Endothelial cell of umbilical vein (primary cell): ENCODE measurements around the gene KCNMA1. TPM values are rescaled to one million over a fixed set of nuclear protein-coding genes. Genes with fewer than 3 reads are reported as not detected.

ENCODE experiments used
- BruUV-seq: library from RNA; stranded (reverse); fragments of 400-500 nt; replicated peaks from 2 replicates; lab custom pipeline; 2021; lab: Mats Ljungman, UMichigan
- CTCF ChIA-PET: fragments of 300-600, 350-600 bp; sonication (Branson Sonifier 250); formaldehyde crosslinking; loops from one replicate; lab custom pipeline; 2021; ENCODE audit warnings: antibody characterized with exemption, inconsistent platforms; lab: Charles Lee
- POLR2A ChIA-PET: fragments of 300-600, 350-600 bp; sonication (Branson Sonifier 250); formaldehyde crosslinking; loops from one replicate; lab custom pipeline; 2021; ENCODE audit warnings: antibody characterized with exemption, inconsistent platforms; lab: Charles Lee
- DNase-seq: peaks from one replicate; pipeline ENCODE4 v3.0.0-alpha.2; 2011; ENCODE audit warnings: low read depth, low spot score
- FAIRE-seq: peaks from 2 replicates; lab custom pipeline; 2011; peaks lifted over from hg19 to GRCh38; lab: Jason Lieb, UNC
- H2AFZ ChIP-seq: 2 replicates; pipeline ENCODE4 v1.6.0; 2012; ENCODE audit warnings: low read depth, low read length, control low read depth, inconsistent platforms
- H3K27ac ChIP-seq: 2 replicates; pipeline ENCODE4 v1.5.1; 2011; ENCODE audit warnings: low read depth, mild to moderate bottlenecking, control low read depth, low read length, moderate library complexity; ENCODE audit not compliant: insufficient read depth
- H3K27me3 ChIP-seq, 2 experiments: 2 replicates each; pipeline versions ENCODE4 v1.6.0 to v1.6.1; 2011; ENCODE audit warnings: low read length in 2 of 2, mixed read lengths in 1 of 2; ENCODE audit not compliant: control insufficient read depth in 2 of 2, insufficient read depth in 2 of 2
- H3K36me3 ChIP-seq, 2 experiments: 2 replicates in 1 of 2; 3 replicates in 1 of 2; pipeline ENCODE4 v1.5.1; 2011; ENCODE audit warnings: low read length in 2 of 2, mild to moderate bottlenecking in 1 of 2, moderate library complexity in 1 of 2; ENCODE audit not compliant: control insufficient read depth in 2 of 2, insufficient read depth in 2 of 2; ENCODE audit errors: extremely low read depth in 1 of 2
- H3K4me1 ChIP-seq: 3 replicates; pipeline ENCODE4 v1.5.1; 2011; ENCODE audit warnings: mild to moderate bottlenecking, low read length; ENCODE audit not compliant: control insufficient read depth, insufficient read depth; ENCODE audit errors: extremely low read depth
- H3K4me2 ChIP-seq: 2 replicates; pipeline ENCODE4 v1.6.1; 2011; ENCODE audit warnings: low read length, control low read depth, mixed read lengths; ENCODE audit not compliant: insufficient read depth
- H3K4me3 ChIP-seq, 3 experiments: fragments of 200-600 bp in 1 of 3; sonication (generic), shearing (Covaris generic) in 1 of 3; replicated peaks in 1 of 3; 2 replicates each; pipeline ENCODE4 v1.5.1; 2011 to 2016; ENCODE audit warnings: control low read depth in 3 of 3, low read length in 3 of 3, mild to moderate bottlenecking in 2 of 3, inconsistent platforms in 1 of 3, low read depth in 1 of 3, moderate library complexity in 1 of 3; ENCODE audit not compliant: insufficient read depth in 1 of 3
- H3K79me2 ChIP-seq: 2 replicates; pipeline ENCODE4 v1.6.0; 2012; ENCODE audit warnings: low read length, inconsistent platforms; ENCODE audit not compliant: control insufficient read depth, insufficient read depth
- H3K9ac ChIP-seq: replicated peaks from 2 replicates; pipeline ENCODE3; 2011; ENCODE audit warnings: low read length, control low read depth; ENCODE audit not compliant: insufficient read depth; ENCODE audit errors: extremely low read depth
- H3K9me1 ChIP-seq: replicated peaks from 3 replicates; pipeline ENCODE4 v1.6.0; 2011; ENCODE audit warnings: mild to moderate bottlenecking, low read length; ENCODE audit not compliant: control insufficient read depth, insufficient read depth; ENCODE audit errors: extremely low read depth
- H3K9me3 ChIP-seq: replicated peaks from 2 replicates; pipeline ENCODE4 v1.5.1; 2012; ENCODE audit warnings: low read length, inconsistent platforms; ENCODE audit not compliant: control insufficient read depth, insufficient read depth
- H4K20me1 ChIP-seq: replicated peaks from 2 replicates; pipeline ENCODE3; 2011; ENCODE audit warnings: mild to moderate bottlenecking, low read length; ENCODE audit not compliant: control insufficient read depth, insufficient read depth; ENCODE audit errors: extremely low read depth
- EZH2 ChIP-seq: IDR thresholded peaks from 2 replicates; pipeline ENCODE4 v1.6.1; 2012; ENCODE audit warnings: borderline replicate concordance, low read depth, mild to moderate bottlenecking, moderate library complexity, low read length, inconsistent platforms; ENCODE audit not compliant: severe bottlenecking
- FOS ChIP-seq: IDR thresholded peaks from 2 replicates; pipeline ENCODE4 v1.6.1; 2011; ENCODE audit warnings: mild to moderate bottlenecking, low read length, moderate library complexity, borderline replicate concordance; ENCODE audit not compliant: insufficient read depth
- GATA2 ChIP-seq: IDR thresholded peaks from 2 replicates; pipeline ENCODE4 v1.7.0; 2011; ENCODE audit warnings: low read depth, mild to moderate bottlenecking, moderate library complexity, mixed read lengths, low read length; ENCODE audit not compliant: insufficient read length, insufficient read depth
- JUN ChIP-seq: IDR thresholded peaks from 2 replicates; pipeline ENCODE4 v1.6.1; 2011; ENCODE audit warnings: borderline replicate concordance, low read depth; ENCODE audit not compliant: insufficient read length, insufficient read depth
- MYC ChIP-seq: IDR thresholded peaks from one replicate; pipeline ENCODE4 v1.6.1; 2011; ENCODE audit warnings: mild to moderate bottlenecking, low read depth, low read length
- POLR2A ChIP-seq: IDR thresholded peaks from 2 replicates; pipeline ENCODE4 v1.6.1; 2012; ENCODE audit warnings: low read depth, mild to moderate bottlenecking, control low read depth, low read length
- POLR2AphosphoS5 ChIP-seq: IDR thresholded peaks from 2 replicates; pipeline ENCODE4 v1.6.1; 2012; ENCODE audit warnings: low read depth, mild to moderate bottlenecking, control low read depth, low read length, moderate library complexity; ENCODE audit not compliant: insufficient read depth
- dilution Hi-C: fragments of 300-500 bp; cut with MboI; formaldehyde crosslinking; loops from one replicate; pipeline ENCODE4 v1.15.0; 2019; ENCODE audit warnings: low sequenced_read_pairs; ENCODE audit not compliant: extremely low pct_ligation_motif_present
- intact Hi-C: fragments of 100-400 bp; cut with micrococcal nuclease; formaldehyde crosslinking; loops from one replicate; pipeline ENCODE4 v1.10.0; 2022
- polyA plus RNA-seq, 4 experiments: library from polyadenylated mRNA; depleted of rRNA in 3 of 4; stranded (reverse) in 3 of 4; unstranded in 1 of 4; fragments of >200 nt; gene quantifications; 2 replicates each; pipeline versions ENCODE4 v1.2.1 to v1.2.3, GENCODE V29; 2011 to 2012; ENCODE audit warnings: missing spikeins in 1 of 4
- total RNA-seq: library from RNA; stranded (reverse); gene quantifications from 2 replicates; pipeline ENCODE4 v1.2.3, GENCODE V29; 2021
- TF ChIP-seq, protein P1 (sequence below): IDR thresholded peaks from 2 replicates; pipeline ENCODE4 v1.6.1; 2011; ENCODE audit not compliant: insufficient read depth, insufficient read length
- TF ChIP-seq, protein P2 (sequence below), 2 donors: IDR thresholded peaks; 1 replicate in 1 of 2; 2 replicates in 1 of 2; pipeline ENCODE4 v1.5.1; 2011; ENCODE audit warnings: low read length in 2 of 2, mild to moderate bottlenecking in 2 of 2, moderate library complexity in 2 of 2, control low read depth in 1 of 2, inconsistent platforms in 1 of 2, low read depth in 1 of 2; ENCODE audit not compliant: insufficient read depth in 1 of 2; ENCODE audit errors: extremely low read depth in 1 of 2

KCNMA1 gene
- total and polyA plus RNA-seq, 2 donors (not counting 3 experiments of a cell fraction or from before 2014, with no cell fraction given), result 0.10 to 0.82 TPM

DNA sequence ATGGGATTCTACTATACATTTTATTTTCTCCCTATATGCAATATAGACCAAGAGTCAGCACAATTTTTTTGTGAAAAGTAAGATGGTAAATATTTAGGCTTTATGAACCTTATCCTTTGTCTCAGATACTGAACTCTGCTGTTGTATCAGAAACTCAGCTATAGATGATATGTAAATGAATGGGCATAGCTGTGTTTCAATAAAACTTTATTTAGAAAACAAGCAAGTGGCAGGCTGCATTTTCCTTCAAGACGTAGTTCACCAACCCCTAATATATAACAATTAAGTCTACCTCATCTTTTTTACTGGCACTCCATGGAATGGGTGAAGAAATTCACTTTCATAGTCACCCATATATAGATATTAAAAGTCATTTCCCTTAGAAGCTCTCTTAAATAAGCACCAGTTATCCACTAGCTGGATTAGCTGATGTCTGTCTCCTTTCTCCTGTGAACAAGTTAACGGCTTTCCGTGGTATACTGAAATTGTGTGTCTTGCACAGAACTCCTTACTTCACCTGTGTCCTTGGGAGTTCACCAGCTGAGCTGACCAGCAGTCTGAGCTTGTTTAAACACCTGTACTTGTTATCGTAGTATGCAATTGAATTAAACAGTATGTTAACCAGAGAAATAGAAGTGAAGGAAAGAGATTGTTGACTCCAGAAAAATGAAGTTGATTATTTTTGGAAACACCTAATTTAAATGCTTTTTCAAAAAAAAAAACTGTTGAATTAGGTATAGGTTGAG is 770.6 kb downstream of the KCNMA1 start:
- H3K9me3 ChIP-seq, result no peaks in the 10 kb centered on the region
- no TSS peak for BruUV-seq
- no peak overlapping the region for H3K9ac ChIP-seq
- H4K20me1 ChIP-seq, result no peaks in the 10 kb centered on the region
- CTCF ChIA-PET, result no interaction called here
- no peaks in the 10 kb centered on the region for H3K27me3 ChIP-seq
- FAIRE-seq, result no peak
- no peaks in the 10 kb centered on the region for H3K9me1 ChIP-seq
- POLR2A ChIA-PET, result no interaction called here
- DNase-seq, result no peak
- dilution Hi-C loops (no loop called here), intact Hi-C loops (no loop called here)
- no peak overlapping the region for H3K4me3 ChIP-seq
- no peak overlapping the region for H3K27ac ChIP-seq
- no peaks in the 10 kb centered on the region for H3K36me3 ChIP-seq
- H2AFZ ChIP-seq, result no peak overlapping the region
- no peaks in the 10 kb centered on the region for H3K4me1 ChIP-seq
- H3K79me2 ChIP-seq, result no peaks in the 10 kb centered on the region
- TF ChIP-seq MYC, result no peak
- H3K4me2 ChIP-seq, result no peak overlapping the region

DNA sequence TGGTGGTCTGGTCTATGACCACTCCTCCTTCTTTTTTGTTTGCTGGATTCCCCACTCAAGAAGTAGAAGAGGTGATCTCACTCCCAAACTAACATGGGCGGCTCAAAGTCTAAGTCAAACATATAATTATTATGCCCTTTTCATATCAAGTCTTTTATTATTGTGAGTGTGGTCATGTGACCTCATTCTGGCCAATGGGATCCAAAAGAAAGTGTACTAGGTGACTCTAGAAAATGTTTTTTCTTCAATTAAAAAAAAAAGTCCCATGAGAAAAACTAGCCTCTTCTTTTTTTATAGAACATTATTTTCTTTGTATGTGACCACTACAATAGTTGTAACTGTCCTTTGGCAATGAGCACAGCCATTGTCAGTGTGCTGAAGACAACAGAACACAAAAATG is 772.7 kb downstream of the KCNMA1 start:
- Histone ChIP-seq H3K4me1 (no peaks in the 10 kb centered on the region), H3K27ac (no peak overlapping the region), H3K27me3 (no peaks in the 10 kb centered on the region), H2AFZ (no peak overlapping the region), H3K4me2 (no peak overlapping the region), H3K79me2 (no peaks in the 10 kb centered on the region), H3K9me1 (no peaks in the 10 kb centered on the region), H3K9ac (no peak overlapping the region), H3K4me3 (no peak overlapping the region), H3K9me3 (no peaks in the 10 kb centered on the region), H4K20me1 (no peaks in the 10 kb centered on the region), H3K36me3 (no peaks in the 10 kb centered on the region)
- TF ChIP-seq GATA2 (no peak), MYC (no peak), POLR2AphosphoS5 (no peak), EZH2 (no peak), POLR2A (no peak), FOS (no peak), JUN (no peak)
- TF ChIP-seq, protein P1, sequence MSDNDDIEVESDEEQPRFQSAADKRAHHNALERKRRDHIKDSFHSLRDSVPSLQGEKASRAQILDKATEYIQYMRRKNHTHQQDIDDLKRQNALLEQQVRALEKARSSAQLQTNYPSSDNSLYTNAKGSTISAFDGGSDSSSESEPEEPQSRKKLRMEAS, result no peak
- TF ChIP-seq, protein P2, sequence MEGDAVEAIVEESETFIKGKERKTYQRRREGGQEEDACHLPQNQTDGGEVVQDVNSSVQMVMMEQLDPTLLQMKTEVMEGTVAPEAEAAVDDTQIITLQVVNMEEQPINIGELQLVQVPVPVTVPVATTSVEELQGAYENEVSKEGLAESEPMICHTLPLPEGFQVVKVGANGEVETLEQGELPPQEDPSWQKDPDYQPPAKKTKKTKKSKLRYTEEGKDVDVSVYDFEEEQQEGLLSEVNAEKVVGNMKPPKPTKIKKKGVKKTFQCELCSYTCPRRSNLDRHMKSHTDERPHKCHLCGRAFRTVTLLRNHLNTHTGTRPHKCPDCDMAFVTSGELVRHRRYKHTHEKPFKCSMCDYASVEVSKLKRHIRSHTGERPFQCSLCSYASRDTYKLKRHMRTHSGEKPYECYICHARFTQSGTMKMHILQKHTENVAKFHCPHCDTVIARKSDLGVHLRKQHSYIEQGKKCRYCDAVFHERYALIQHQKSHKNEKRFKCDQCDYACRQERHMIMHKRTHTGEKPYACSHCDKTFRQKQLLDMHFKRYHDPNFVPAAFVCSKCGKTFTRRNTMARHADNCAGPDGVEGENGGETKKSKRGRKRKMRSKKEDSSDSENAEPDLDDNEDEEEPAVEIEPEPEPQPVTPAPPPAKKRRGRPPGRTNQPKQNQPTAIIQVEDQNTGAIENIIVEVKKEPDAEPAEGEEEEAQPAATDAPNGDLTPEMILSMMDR (IDR thresholded peaks at IDR 0.05; ENCODE audit: extremely low read depth in 1 of 2, insufficient read depth in 1 of 2, low read depth in 1 of 2, low read length in 2 of 2), result no peak
- no peak for FAIRE-seq
- DNase-seq, result no peak
- dilution Hi-C loops (no loop called here), intact Hi-C loops (no loop called here)
- POLR2A ChIA-PET, result no interaction called here
- CTCF ChIA-PET, result no interaction called here
- BruUV-seq, result no TSS peak
